ENCODE measurements around the gene FEZF1. TPM values are rescaled to one million over a fixed set of nuclear protein-coding genes. Genes with fewer than 3 reads are reported as not detected.

FEZF1 gene
- total and polyA plus RNA-seq, 2 of the 4 experiments (the other 2 are of a cell fraction) = not detected

GRCh38 chr7:122306320-122307227 is 2.0 kb upstream of the FEZF1 start:
- no peak overlapping the region for H4K91ac ChIP-seq (ENCODE audit: insufficient read depth, low read depth, low read length)
- no peaks in the 10 kb centered on the region for H4K20me1 ChIP-seq (ENCODE audit: insufficient read depth, low read length)
- H3K27ac ChIP-seq (ENCODE audit: insufficient read depth, low read length) = no peak overlapping the region
- H3K9me3 ChIP-seq (ENCODE audit: control insufficient read depth, insufficient read depth, low read length) = peaks cover 9% of the 10 kb centered on the region
- in situ Hi-C loops (cut with MboI; ENCODE audit: low sequenced_read_pairs) (no loop called here), intact Hi-C loops (cut with micrococcal nuclease) (no loop called here), dilution Hi-C loops (cut with HindIII; ENCODE audit: low sequenced_read_pairs, unreplicated experiment) (no loop called here)
- no peak overlapping the region for H3K4ac ChIP-seq (ENCODE audit: low read depth, low read length)
- no peaks in the 10 kb centered on the region for H3K36me3 ChIP-seq (ENCODE audit: control insufficient read depth, insufficient read depth, low read length)
- H2BK5ac ChIP-seq (ENCODE audit: low read depth, low read length, poor library complexity, severe bottlenecking) = no peak overlapping the region
- H2BK15ac ChIP-seq (ENCODE audit: low read depth, low read length) = no peak overlapping the region
- DNase-seq (no peak), ATAC-seq (ENCODE audit: low read depth) (no peak)
- no peak overlapping the region for H4K8ac ChIP-seq (ENCODE audit: low read depth in 2 of 2, low read length in 2 of 2)
- H2BK120ac ChIP-seq (ENCODE audit: low read depth, low read length) = no peak overlapping the region
- TF ChIP-seq CEBPB (IDR thresholded peaks at IDR 0.05; ENCODE audit: low read depth, low read length) = no peak
- no peak for TF ChIP-seq ELK1 (IDR thresholded peaks at IDR 0.05; ENCODE audit: borderline replicate concordance, low read depth, low read length)
- TF ChIP-seq, protein P1, sequence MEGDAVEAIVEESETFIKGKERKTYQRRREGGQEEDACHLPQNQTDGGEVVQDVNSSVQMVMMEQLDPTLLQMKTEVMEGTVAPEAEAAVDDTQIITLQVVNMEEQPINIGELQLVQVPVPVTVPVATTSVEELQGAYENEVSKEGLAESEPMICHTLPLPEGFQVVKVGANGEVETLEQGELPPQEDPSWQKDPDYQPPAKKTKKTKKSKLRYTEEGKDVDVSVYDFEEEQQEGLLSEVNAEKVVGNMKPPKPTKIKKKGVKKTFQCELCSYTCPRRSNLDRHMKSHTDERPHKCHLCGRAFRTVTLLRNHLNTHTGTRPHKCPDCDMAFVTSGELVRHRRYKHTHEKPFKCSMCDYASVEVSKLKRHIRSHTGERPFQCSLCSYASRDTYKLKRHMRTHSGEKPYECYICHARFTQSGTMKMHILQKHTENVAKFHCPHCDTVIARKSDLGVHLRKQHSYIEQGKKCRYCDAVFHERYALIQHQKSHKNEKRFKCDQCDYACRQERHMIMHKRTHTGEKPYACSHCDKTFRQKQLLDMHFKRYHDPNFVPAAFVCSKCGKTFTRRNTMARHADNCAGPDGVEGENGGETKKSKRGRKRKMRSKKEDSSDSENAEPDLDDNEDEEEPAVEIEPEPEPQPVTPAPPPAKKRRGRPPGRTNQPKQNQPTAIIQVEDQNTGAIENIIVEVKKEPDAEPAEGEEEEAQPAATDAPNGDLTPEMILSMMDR (conservative IDR thresholded peaks at IDR 0.05; ENCODE audit: low read depth, low read length) = no peak
- BruUV-seq (replicated peaks) = no TSS peak
- peaks cover 83% of the 10 kb centered on the region for H3K27me3 ChIP-seq (ENCODE audit: control insufficient read depth, insufficient read depth, low read length)
- WGBS, 2 experiments (ENCODE audit: extremely low coverage in 2 of 2, insufficient read length in 1 of 2) = 4% methylated on average over 7 of the region's 37 CpGs; no CpG with 5 or more reads in 1 of the 2 experiments
- H3K14ac ChIP-seq (replicated peaks; ENCODE audit: low read depth, low read length) = no peak overlapping the region
- H3K4me3 ChIP-seq (ENCODE audit: insufficient read depth, low read depth, low read length) = no peak overlapping the region
- H3K23ac ChIP-seq (ENCODE audit: low read depth, low read length) = no peak overlapping the region
- no peak overlapping the region for H3K18ac ChIP-seq (ENCODE audit: low read depth, low read length)
- no peak overlapping the region for H4K5ac ChIP-seq (ENCODE audit: low read depth, low read length)
- H3K4me2 ChIP-seq (ENCODE audit: low read depth, low read length) = no peak overlapping the region
- H2AK5ac ChIP-seq (ENCODE audit: low read depth, low read length) = no peak overlapping the region
- H3K4me1 ChIP-seq (ENCODE audit: control insufficient read depth, insufficient read depth, low read length) = no peaks in the 10 kb centered on the region
- no peak overlapping the region for H2AK9ac ChIP-seq (replicated peaks; ENCODE audit: low read depth, low read length, poor library complexity)
- no peaks in the 10 kb centered on the region for H3K9me1 ChIP-seq (ENCODE audit: insufficient read depth, low read length)
- H2BK20ac ChIP-seq (ENCODE audit: low read depth, low read length) = no peak overlapping the region
- ChIA-PET POLR2A (ENCODE audit: unreplicated experiment) (no interaction called here), CTCF (no interaction called here)
- H3K56ac ChIP-seq (ENCODE audit: extremely low read depth, insufficient read depth, low read length) = no peak overlapping the region
- no peak overlapping the region for H3K9ac ChIP-seq (ENCODE audit: low read depth, low read length)
- H3K79me1 ChIP-seq (ENCODE audit: low read depth in 1 of 2, low read length in 2 of 2) = no peaks in the 10 kb centered on the region
- no peak overlapping the region for H2AFZ ChIP-seq (replicated peaks; ENCODE audit: low read length, poor library complexity)

Data from IMR-90 (cell line).